Upper lobe of left lung (tissue), 4 donors: ENCODE data around the gene ARMH4.

Source experiments
- POLR2A ChIP-seq, 4 donors: fragments of 450-650 bp; IDR thresholded peaks; one replicate each; pipeline ENCODE4 v1.5.1; 2016 to 2017; ENCODE audit warnings: antibody characterized with exemption in 4 of 4, mild to moderate bottlenecking in 2 of 4
- POLR2AphosphoS5 ChIP-seq, 2 donors: sonication (generic); formaldehyde crosslinking; IDR thresholded peaks; one replicate each; pipeline ENCODE4 v1.5.1; 2017; ENCODE audit warnings: antibody characterized with exemption in 2 of 2
- TF ChIP-seq, protein P1 (sequence below), 6 experiments: fragments of 450-650 bp in 4 of 6; fragments of 200-600 bp in 2 of 6; sonication (generic) in 2 of 6; IDR thresholded peaks; one replicate each; pipeline ENCODE4 v1.5.1; 2016 to 2019; ENCODE audit warnings: antibody characterized with exemption in 6 of 6

DNA sequence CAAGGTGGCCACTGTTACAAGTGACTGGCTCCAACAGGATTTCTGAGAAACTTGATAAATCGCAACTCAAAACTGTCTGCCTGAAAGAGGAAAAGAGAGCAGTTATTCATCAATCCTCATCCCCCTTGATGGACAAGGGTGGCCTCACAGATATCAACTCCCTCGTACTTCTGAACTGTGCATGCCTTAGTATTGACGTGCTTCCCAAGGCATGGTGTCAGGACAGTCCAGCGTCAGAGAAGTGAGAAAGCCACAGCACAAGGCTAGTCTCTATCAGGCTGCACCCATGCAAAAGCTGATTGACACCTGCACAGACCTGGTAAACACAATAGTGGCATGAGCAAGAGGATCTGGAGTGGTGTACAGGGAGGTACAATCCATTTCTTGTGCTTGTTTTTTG lies 160.7 kb downstream of the ARMH4 start:
- no peak for TF ChIP-seq POLR2A (IDR thresholded peaks at IDR 0.05)
- TF ChIP-seq, protein P1, sequence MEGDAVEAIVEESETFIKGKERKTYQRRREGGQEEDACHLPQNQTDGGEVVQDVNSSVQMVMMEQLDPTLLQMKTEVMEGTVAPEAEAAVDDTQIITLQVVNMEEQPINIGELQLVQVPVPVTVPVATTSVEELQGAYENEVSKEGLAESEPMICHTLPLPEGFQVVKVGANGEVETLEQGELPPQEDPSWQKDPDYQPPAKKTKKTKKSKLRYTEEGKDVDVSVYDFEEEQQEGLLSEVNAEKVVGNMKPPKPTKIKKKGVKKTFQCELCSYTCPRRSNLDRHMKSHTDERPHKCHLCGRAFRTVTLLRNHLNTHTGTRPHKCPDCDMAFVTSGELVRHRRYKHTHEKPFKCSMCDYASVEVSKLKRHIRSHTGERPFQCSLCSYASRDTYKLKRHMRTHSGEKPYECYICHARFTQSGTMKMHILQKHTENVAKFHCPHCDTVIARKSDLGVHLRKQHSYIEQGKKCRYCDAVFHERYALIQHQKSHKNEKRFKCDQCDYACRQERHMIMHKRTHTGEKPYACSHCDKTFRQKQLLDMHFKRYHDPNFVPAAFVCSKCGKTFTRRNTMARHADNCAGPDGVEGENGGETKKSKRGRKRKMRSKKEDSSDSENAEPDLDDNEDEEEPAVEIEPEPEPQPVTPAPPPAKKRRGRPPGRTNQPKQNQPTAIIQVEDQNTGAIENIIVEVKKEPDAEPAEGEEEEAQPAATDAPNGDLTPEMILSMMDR (IDR thresholded peaks at IDR 0.05), result no peak
- TF ChIP-seq POLR2AphosphoS5 (IDR thresholded peaks at IDR 0.05), result no peak
